OCI-LY1 (cell line): Measurements from ENCODE around the gene NAPEPLD.

Experiments
- CTCF ChIP-seq: fragments of 200-600 bp; sonication (generic), shearing (Covaris generic); IDR thresholded peaks from 2 replicates; pipeline ENCODE4 v1.5.1; 2017; ENCODE audit warnings: mild to moderate bottlenecking, antibody characterized with exemption, low read length, moderate library complexity, mixed read lengths
- EZH2 ChIP-seq: fragments of 200-600 bp; sonication (generic), shearing (Covaris generic); IDR thresholded peaks from 2 replicates; pipeline ENCODE4 v1.8.0; 2017; ENCODE audit warnings: borderline replicate concordance, mixed run types, mild to moderate bottlenecking, antibody characterized with exemption, low read length, moderate library complexity, mixed read lengths

DNA sequence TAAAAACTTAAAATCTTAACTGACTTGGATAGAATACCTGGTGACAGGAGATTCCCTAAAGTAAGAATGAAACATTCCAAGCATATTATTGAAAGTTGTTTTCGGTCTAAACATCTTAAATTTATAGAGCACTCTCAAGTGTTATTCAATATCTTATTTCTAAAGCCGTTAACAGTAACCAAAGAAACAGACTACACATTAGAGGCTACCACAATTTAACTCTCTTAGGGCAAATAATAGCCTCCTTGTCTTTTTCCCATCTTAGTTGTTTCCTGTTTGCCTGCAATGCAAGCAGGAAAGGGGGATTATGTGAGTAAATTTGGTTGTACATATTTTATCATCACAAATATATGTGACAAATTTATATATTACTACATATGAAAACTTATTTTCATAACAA, 31.4 kb downstream of the NAPEPLD start:
- TF ChIP-seq EZH2 (no peak), CTCF (no peak)
